GM19452 (cell line): ENCODE data around the gene CNR2.
"Not testable (repeated sequence)": the region's sequence is repeated elsewhere in the genome, so short reads cannot be mapped to it uniquely, and the experiment has no call there.

Source experiments
- ATAC-seq: cut with Tn5 transposase; IDR thresholded peaks from one replicate; pipeline ENCODE4 v1.9.1; 2021; ENCODE audit not compliant: unreplicated experiment

Gene CNR2

DNA sequence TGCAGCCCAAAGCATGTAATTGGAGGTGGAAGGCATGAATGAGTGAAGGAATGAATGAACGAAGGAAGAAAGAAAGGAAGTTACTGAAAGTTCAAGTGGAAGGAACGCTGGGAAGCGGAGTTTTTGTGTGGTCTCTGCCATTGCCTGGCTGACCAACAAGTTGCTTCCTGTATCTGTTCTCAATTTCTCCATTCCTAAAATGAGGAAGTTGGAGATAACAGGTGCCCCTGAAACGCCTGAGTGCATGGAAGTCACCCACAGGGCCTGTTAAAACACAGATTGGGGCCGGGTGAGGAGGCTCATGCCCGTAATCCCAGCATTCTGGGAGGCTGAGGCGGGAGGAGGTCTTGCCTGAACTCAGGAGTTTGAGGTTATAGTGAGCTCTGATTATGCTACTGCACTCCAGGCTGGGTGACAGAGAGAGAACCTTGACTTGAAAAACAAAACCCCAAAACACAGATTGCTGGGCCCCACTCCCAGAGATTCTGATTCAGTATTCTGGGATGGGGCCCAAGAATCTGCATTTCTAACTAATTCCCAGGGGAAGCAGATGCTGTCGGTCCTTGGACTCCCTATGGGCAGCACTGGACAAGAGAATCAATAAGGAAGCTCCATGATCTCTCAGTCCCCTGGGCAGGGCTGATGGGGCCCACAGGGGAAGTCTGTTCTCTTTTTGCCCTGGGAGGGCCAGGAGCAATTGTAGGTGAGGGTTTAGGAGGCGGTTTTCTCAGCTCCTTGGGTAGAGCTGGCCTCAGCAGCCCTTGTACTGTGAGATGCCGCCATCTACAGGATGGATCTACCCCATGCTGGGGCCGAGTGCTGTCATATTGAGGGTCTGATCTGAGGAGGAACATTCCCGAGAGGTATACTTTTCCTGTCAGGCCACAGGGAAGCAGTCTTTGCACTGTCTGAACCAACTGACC is 3.3 kb upstream of the CNR2 start:
- ATAC-seq: no peak

GRCh38 chr1:23915466-23915865 is 2.3 kb upstream of the CNR2 start:
- ATAC-seq: no peak

DNA sequence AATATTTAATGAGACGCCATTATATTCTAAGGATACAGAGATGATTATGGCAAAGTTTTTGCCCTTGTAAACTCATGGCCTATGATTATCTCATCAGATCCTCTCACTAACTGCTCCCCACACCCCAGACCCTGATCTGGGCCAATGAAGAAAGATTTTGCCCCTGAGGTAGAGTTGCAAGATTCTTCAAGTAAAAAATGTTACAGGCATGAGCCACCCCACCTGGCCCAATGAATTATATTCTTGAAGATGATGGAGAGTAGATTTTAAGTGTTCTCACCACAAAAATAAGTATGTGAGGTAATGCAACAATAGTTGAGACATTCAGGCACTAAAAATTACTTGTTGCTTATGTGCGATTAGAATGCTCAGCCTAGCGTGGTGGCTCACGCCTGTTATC is 1.8 kb upstream of the CNR2 start:
- ATAC-seq: no peak

GRCh38 chr1:23911921-23912320 is 1.2 kb downstream of the CNR2 start:
- no peak for ATAC-seq

GRCh38 chr1:23910553-23911246 is 2.5 kb downstream of the CNR2 start:
- no peak for ATAC-seq

DNA sequence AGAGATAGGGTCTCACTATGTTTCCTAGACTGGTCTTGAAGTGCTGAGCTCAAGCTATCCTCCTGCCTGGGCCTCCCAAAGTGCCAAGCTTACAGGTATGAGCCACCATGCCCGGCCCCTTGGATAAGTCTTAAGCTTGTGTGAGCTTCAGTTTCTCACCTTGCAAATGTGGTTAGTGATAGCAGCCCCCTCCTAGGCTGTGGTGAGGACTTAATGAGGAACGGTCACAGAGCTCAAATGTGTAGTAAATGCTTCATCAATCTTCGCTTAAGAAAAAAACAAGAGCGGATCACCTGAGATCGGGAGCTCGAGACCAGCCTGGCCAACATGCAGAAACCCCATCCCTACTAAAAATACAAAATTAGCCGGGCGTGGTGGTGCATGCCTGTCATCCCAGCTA is 3.0 kb downstream of the CNR2 start:
- no peak for ATAC-seq

- ATAC-seq: no peak
These were observed 3.8 kb downstream of the CNR2 start for GRCh38 chr1:23909412-23909811.

DNA sequence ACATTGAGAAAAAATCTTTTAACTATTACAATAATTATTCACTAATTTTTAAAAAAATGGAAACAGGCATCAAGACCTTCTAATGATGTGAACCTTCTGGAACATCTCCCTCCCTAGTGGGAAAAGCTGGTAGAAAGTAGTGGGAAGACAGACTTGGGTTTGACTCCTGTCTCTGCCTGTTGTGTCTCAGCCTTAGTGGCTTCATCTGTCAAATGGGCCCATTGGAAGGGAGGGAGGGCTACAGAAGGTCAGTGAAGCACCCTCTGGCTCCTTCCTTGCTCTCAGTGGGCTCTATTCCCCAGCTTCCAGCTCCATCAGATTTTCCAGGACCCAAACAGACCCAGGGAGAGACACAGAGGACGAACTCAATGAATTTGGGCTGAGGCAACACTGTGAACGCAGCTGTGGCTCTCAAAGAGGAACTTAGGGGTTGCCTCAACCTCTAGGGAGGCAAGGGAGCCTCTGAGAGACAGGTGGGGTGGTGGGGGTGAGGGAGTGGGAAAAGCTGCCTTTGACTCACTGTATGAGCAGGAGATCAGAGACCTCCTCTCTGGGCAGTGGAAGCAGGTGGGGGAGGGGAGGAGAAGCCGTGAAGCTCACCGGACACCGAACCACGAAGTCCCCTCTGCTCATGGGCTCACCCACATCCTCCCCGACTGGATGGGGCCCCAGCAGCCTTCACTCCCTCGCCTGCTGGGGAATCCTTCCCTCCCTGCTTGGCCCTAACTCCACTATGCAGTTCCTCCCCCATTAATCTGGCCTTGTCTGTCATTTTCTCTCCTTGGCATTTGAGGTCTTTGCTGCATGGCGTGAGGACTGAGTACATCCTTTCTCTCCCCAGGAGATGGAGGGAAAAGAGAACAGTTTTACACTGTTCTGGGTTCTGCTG is 4.5 kb downstream of the CNR2 start:
- ATAC-seq: no peak

DNA sequence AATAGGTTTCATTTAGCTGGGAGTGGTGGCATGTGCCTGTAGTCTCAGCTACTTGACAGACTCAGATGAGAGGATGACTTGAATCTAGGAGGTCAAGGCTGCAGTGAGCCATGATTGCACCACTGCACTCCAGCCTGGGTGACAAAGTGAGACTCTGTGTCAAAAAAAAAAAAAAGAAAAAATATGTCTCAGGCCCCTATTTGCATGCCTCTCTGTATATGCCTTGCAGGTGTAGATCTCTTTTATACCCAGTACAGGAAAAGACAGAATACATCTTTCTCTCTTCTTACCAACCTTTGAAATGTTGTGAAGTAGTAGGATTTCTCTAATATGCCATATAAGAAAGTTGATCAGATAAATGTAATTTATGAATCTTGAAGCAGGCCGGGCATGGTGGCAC is 6.4 kb downstream of the CNR2 start:
- ATAC-seq: no peak

GRCh38 chr1:23905461-23906025 is 7.6 kb downstream of the CNR2 start:
- no peak for ATAC-seq

DNA sequence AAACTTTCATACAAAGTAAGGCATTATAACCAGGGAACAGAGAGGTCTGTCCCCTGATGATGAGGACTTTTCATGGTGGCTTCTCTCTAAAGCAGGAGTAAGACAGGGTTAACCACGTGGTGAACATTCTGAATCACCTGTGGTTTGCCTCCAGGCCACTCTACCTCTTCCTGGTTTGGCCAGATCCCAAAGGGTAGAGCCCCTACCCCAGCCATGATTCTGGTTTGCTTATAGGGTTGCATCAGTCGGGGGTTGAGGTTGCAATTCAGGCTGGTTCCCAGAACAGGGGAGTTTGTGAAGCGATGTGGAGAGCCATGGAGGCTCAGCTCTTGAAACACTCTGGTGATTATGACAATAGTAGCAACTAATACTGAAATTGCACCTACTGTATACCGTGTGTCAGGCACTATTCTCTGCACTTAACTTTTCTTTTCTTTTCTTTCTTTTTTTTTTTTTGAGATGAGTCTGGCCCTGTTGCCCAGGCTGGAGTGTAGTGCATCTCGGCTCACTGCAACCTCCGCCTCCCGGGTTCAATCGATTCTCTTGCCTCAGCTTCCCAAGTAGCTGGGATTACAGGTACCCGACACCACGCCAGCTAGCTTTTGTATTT is 8.3 kb downstream of the CNR2 start:
- no peak for ATAC-seq

DNA sequence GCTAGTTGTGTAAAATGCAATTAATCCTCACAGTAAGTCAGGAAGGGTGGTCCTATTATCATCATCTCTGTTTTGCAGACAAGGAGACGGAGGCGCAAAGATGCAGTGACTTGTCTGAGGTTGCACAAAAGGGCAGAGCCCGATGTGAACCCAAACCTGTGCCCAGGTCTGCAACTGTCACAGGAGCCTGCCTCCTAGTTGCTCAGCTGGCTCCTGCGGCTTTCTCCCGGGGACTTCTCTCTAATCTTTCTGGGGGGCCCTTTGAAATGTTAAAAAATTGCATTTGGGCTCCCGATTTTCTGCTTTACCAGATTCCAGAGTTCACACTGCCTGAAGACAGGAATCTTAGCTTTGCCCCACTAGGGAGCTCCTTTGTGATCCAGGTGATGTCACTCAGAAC is 9.4 kb downstream of the CNR2 start:
- no peak for ATAC-seq

DNA sequence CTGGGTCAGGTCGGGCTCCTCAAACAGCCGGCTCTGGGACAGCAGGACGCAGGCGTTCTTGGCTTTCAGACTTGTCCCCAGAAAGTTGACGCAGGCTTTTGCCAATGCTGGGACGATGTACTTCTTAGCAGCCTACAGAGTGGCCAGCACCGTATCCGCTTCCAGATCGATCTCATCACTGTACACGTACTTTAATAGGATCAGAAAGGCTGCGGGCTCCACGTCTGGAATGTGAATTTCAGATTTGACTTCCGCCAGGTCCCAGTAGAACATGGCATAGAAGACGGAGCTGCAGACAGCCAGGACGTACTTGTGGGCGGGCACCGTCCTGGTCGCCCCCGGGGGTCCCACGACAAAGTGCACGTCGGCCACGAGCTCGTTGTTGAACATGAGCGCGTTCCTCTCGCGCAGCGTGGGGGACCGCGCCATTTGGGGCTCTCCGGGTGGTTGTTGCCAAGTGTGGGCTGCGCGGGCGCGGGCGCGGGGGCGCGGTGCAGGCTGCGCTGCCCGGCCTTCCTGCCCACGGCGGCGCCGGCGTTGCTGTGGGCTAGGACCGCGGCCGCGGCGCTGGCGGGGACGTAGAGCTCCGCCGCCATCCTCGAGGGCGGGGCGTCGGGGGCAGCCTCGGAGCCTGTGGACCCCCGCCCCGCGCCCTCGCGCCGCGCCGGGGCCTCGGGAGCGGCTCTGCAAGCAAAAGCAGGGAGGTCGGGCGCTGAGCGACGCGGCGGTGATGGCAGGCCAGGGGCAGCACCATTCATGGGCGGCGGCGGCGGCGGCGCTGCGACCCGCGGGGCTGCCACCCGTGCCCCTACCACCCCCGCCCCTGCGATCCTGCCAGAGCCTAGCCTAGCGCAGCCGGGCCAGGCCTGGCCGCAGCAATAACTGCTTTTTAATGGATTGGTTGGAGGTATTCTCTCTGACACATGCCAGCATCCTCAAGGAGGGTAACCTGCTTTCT is 10.6 kb downstream of the CNR2 start:
- ATAC-seq: no peak

- ATAC-seq: not testable (repeated sequence)
These were observed 13.1 kb downstream of the CNR2 start for GRCh38 chr1:23900017-23900416.

DNA sequence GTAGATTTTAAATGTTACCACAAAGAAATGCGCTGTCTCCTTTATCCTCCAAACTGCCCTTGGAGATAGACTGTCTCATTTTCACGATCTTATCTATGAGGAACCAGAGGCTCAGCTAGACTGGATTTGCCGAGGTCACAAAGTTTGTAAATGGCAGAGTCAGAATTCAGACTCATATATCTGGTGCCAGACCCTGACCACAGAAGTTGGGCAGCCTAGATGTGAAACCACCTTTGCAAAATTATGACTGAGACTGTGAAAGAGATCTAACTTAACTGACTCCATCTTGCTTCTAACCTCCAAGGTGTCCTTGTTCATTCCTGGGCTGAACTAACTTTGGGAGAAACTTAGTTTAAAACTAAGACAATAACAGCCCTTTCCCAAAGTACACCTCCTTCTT is 14.1 kb downstream of the CNR2 start:
- no peak for ATAC-seq

GRCh38 chr1:23897083-23897482 is 16.1 kb downstream of the CNR2 start:
- no peak for ATAC-seq

GRCh38 chr1:23896491-23896890 is 16.7 kb downstream of the CNR2 start:
- ATAC-seq: no peak

- ATAC-seq: no peak
These were observed 17.2 kb downstream of the CNR2 start for GRCh38 chr1:23895993-23896392.

GRCh38 chr1:23895082-23895481 is 18.1 kb downstream of the CNR2 start:
- no peak for ATAC-seq
